A673 (cell line): ENCODE results near the gene ELFN2. TPM values are rescaled to one million over a fixed set of nuclear protein-coding genes. Genes with fewer than 3 reads are reported as not detected.

Experiments used
- BruUV-seq: library from RNA; stranded (reverse); fragments of 400-500 nt; replicated peaks from 2 replicates; lab custom pipeline; 2021; lab: Mats Ljungman, UMichigan
- CTCF ChIA-PET: fragments of 300-600 bp; sonication (Branson Sonifier 250); formaldehyde crosslinking; loops from one replicate; lab custom pipeline; 2022; ENCODE audit warnings: antibody characterized with exemption; lab: Charles Lee
- POLR2A ChIA-PET: fragments of 300-600 bp; sonication (Branson Sonifier 250); formaldehyde crosslinking; loops from one replicate; lab custom pipeline; 2022; ENCODE audit warnings: antibody characterized with exemption; ENCODE audit not compliant: low non-redundant PET; lab: Charles Lee
- DNase-seq: peaks from one replicate; pipeline ENCODE4 v3.0.0-alpha.2; 2015; ENCODE audit warnings: low spot score
- H3K27ac ChIP-seq: fragments of 200-600 bp; sonication (generic); 2 replicates; pipeline ENCODE4 v1.5.1; 2016; ENCODE audit warnings: mixed run types, low read depth, mild to moderate bottlenecking, mixed read lengths, antibody characterized with exemption, low read length; ENCODE audit not compliant: poor library complexity, severe bottlenecking
- H3K27me3 ChIP-seq: fragments of 200-600 bp; sonication (generic); replicated peaks from 2 replicates; pipeline ENCODE4 v1.6.1; 2017; ENCODE audit warnings: mixed run types, low read depth, mild to moderate bottlenecking, mixed read lengths, antibody characterized with exemption, low read length; ENCODE audit not compliant: insufficient read depth, poor library complexity
- H3K36me3 ChIP-seq: fragments of 200-600 bp; sonication (generic); 2 replicates; pipeline ENCODE4 v1.6.1; 2016; ENCODE audit warnings: mixed run types, mild to moderate bottlenecking, mixed read lengths, antibody characterized with exemption, low read length; ENCODE audit not compliant: insufficient read depth, poor library complexity, severe bottlenecking
- H3K4me1 ChIP-seq: fragments of 200-600 bp; sonication (generic); 2 replicates; pipeline ENCODE4 v1.6.1; 2017; ENCODE audit warnings: mixed run types, mild to moderate bottlenecking, mixed read lengths, antibody characterized with exemption, low read length; ENCODE audit not compliant: insufficient read depth, poor library complexity, severe bottlenecking
- H3K4me3 ChIP-seq: fragments of 200-600 bp; sonication (generic); 2 replicates; pipeline ENCODE4 v1.5.1; 2016; ENCODE audit warnings: low read depth, mixed run types, mild to moderate bottlenecking, mixed read lengths, low read length; ENCODE audit not compliant: poor library complexity, severe bottlenecking
- H3K9me3 ChIP-seq: fragments of 200-600 bp; sonication (generic); 2 replicates; pipeline ENCODE4 v1.6.1; 2016; ENCODE audit warnings: mixed run types, low read depth, mild to moderate bottlenecking, mixed read lengths, antibody characterized with exemption, low read length; ENCODE audit not compliant: poor library complexity, severe bottlenecking
- CTCF ChIP-seq: fragments of 300-800, 200-600 bp; sonication (generic); conservative IDR thresholded peaks from 2 replicates; pipeline ENCODE4 v1.5.1; 2017; ENCODE audit warnings: low read depth, mild to moderate bottlenecking, antibody characterized with exemption, low read length, moderate library complexity, mixed read lengths
- EZH2 ChIP-seq: fragments of 200-600 bp; sonication (generic); IDR thresholded peaks from 2 replicates; pipeline ENCODE4 v1.6.1; 2017; ENCODE audit warnings: borderline replicate concordance, low read depth, mild to moderate bottlenecking, mixed read lengths, antibody characterized with exemption, low read length; ENCODE audit not compliant: poor library complexity, severe bottlenecking
- intact Hi-C: fragments of 100-400 bp; cut with micrococcal nuclease; formaldehyde crosslinking; loops from one replicate; pipeline ENCODE4 v1.10.0; 2022; ENCODE audit not compliant: unreplicated experiment
- total RNA-seq: library from RNA; stranded (reverse); gene quantifications from 2 replicates; pipeline ENCODE4 v1.2.3, GENCODE V29; 2021

The ELFN2 gene
- total RNA-seq, 1 experiment from 2014 or later: not detected

DNA sequence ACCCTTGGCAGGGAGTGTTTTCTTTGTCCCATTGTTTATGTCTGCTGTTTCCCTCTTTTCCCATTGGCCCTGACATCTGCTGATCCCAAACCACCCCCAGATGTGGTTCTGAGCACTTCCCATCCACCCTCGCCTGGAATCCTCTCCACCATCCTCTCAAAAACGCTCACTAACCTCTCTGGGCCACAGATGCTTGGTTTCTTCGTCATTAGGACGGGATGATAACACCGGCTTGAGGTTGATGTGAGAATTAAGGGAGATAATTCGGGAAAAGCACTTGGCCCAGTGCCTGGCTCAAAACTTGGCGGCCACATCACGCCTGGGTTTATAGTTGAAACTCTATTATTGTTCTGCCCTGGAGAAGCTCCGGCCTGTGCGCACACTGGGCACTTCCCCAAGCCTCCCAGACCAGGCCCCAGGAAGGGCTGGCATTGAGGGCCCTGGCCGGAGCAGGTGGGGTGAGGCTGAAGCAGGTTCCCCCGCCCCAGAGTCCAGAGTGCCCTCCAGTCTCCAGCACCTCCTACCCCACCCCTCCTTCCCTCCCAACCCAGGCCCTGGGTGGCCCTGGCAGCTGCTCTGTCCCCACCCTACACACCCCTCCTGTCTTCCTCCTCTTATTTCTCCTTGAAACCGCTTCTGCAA is 81.3 kb downstream of the ELFN2 start:
- Histone ChIP-seq H3K9me3 (no peaks in the 10 kb centered on the region), H3K27me3 (no peaks in the 10 kb centered on the region), H3K4me1 (no peaks in the 10 kb centered on the region), H3K36me3 (no peaks in the 10 kb centered on the region), H3K4me3 (no peak overlapping the region), H3K27ac (no peak overlapping the region)
- ChIA-PET POLR2A (no interaction called here), CTCF (no interaction called here)
- DNase-seq: no peak
- intact Hi-C loops: no loop called here
- TF ChIP-seq EZH2 (no peak), CTCF (no peak)
- no TSS peak for BruUV-seq

GRCh38 chr22:37344735-37345449 is 82.4 kb downstream of the ELFN2 start:
- no peak for DNase-seq
- Histone ChIP-seq H3K27me3 (no peaks in the 10 kb centered on the region), H3K4me3 (no peak overlapping the region), H3K9me3 (no peaks in the 10 kb centered on the region), H3K4me1 (no peaks in the 10 kb centered on the region), H3K36me3 (no peaks in the 10 kb centered on the region), H3K27ac (no peak overlapping the region)
- intact Hi-C loops: no loop called here
- POLR2A ChIA-PET: no interaction called here
- TF ChIP-seq CTCF (no peak), EZH2 (no peak)
- CTCF ChIA-PET: no interaction called here
- no TSS peak for BruUV-seq

- Histone ChIP-seq H3K9me3 (no peaks in the 10 kb centered on the region), H3K4me1 (no peaks in the 10 kb centered on the region), H3K4me3 (no peak overlapping the region), H3K27me3 (no peaks in the 10 kb centered on the region), H3K27ac (no peak overlapping the region), H3K36me3 (no peaks in the 10 kb centered on the region)
- TF ChIP-seq CTCF: no peak
- TF ChIP-seq EZH2: no peak
- intact Hi-C loops: no loop called here
- no peak for DNase-seq
- ChIA-PET POLR2A (no interaction called here), CTCF (no interaction called here)
- no TSS peak for BruUV-seq
These were observed 83.2 kb downstream of the ELFN2 start for GRCh38 chr22:37343863-37344734.
